ENCODE results near the gene AKR1C2.

DNA sequence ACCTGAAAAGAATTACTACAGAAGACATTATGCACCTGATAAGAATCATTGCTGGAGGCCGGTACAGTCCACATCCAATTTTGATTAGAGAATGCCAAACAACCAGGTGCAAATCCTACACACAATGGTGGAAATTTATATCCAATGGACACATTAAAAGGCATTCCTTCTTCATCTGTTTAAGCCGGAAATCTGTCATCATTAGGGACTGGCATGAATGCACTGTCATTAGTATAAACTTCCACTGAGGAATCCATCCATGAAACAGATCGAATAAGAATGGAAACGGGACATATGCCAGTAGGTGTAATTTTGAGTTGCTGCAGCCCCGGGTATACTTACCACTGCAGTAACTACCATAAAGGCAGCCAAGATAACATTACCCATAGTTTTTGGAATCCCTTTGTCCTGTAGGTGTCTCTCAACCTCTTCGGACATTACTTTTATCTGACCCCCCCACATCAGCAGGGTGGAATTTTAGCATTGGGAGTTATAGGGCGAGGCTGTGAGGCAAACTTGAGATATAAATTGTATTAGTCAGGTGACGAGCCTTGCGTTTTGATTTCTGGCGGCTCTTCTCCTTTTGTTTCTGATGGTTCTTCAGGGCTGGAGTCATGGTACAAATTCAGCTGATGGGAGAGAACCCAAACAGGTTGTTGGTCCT, 36.5 kb upstream of the AKR1C2 start:
- TF ChIP-seq EZH2phosphoT487 (IDR thresholded peaks at IDR 0.05; ENCODE audit: borderline replicate concordance): no peak
- TF ChIP-seq CTCF (conservative IDR thresholded peaks at IDR 0.05; ENCODE audit: low read length): no peak; the same call in 1 of the 2 replicates
